Stimulated activated CD4-positive, alpha-beta T cell treated with anti-CD3 and anti-CD28 coated beads, Interleukin-15, amount 100 ng/mL, for 1 hour (primary cell): ENCODE results near the gene HSPG2.
"Not testable (repeated sequence)": the region's sequence is repeated elsewhere in the genome, so short reads cannot be mapped to it uniquely, and the experiment has no call there.

ENCODE experiments used
- DNase-seq, 2 donors: peaks; one replicate each; pipeline ENCODE4 v3.0.0-alpha.2; 2020; ENCODE audit warnings: low read depth in 1 of 2, low spot score in 1 of 2

Gene HSPG2

GRCh38 chr1:21956720-21957552 lies 19.8 kb upstream of the HSPG2 start:
- peak in 1 of 2 donors; percentile 27 for DNase-seq

GRCh38 chr1:21955501-21956281 lies 18.6 kb upstream of the HSPG2 start:
- DNase-seq = no peak

- DNase-seq = no peak
These were observed 17.9 kb upstream of the HSPG2 start for GRCh38 chr1:21955058-21955457.

- no peak for DNase-seq
These were observed 15.8 kb upstream of the HSPG2 start for GRCh38 chr1:21952786-21953520.

- DNase-seq = no peak
These were observed 14.2 kb upstream of the HSPG2 start for GRCh38 chr1:21951226-21951870.

GRCh38 chr1:21950734-21951133 lies 13.6 kb upstream of the HSPG2 start:
- DNase-seq = no peak

GRCh38 chr1:21946836-21947587 lies 9.9 kb upstream of the HSPG2 start:
- DNase-seq = no peak

GRCh38 chr1:21944733-21945073 lies 7.6 kb upstream of the HSPG2 start:
- DNase-seq = no peak

- not testable (repeated sequence) for DNase-seq
These were observed 6.0 kb upstream of the HSPG2 start for GRCh38 chr1:21942959-21943640.

GRCh38 chr1:21942464-21942863 lies 5.4 kb upstream of the HSPG2 start:
- no peak for DNase-seq

- DNase-seq = no peak
These were observed 4.3 kb upstream of the HSPG2 start for GRCh38 chr1:21941370-21941769.

GRCh38 chr1:21940492-21940891 lies 3.4 kb upstream of the HSPG2 start:
- DNase-seq = no peak

- no peak for DNase-seq
These were observed 2.7 kb upstream of the HSPG2 start for GRCh38 chr1:21939650-21940374.

GRCh38 chr1:21938732-21939538 lies 1.8 kb upstream of the HSPG2 start:
- no peak for DNase-seq

GRCh38 chr1:21937372-21938121 lies 437 bp upstream of the HSPG2 start:
- DNase-seq = peak; percentile 58 to 59

GRCh38 chr1:21936366-21937031 lies 611 bp downstream of the HSPG2 start:
- DNase-seq = no peak

- DNase-seq = no peak
These were observed 1.2 kb downstream of the HSPG2 start for GRCh38 chr1:21935891-21936365.
